Measurements from ENCODE around the gene SNX25.
"Not testable (repeated sequence)": the region's sequence is repeated elsewhere in the genome, so short reads cannot be mapped to it uniquely, and the experiment has no call there.

Gene SNX25

GRCh38 chr4:185207466-185207865 lies 1.9 kb upstream of the SNX25 start:
- no peak overlapping the region for H3K27ac ChIP-seq
- no peaks in the 10 kb centered on the region for H3K36me3 ChIP-seq

DNA sequence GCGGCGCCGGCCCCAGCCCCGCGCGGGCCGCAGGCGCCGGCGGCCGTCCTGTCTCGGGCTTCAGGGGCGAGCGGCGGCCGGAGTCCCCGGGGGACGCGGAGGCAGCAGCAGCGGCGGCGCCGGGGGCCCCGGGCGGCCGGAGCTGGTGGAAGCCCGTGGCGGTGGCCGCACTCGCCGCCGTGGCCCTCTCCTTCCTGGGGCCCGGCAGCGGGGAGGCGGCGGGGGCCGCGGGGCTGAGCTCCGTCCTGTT lies 379 bp downstream of the SNX25 start:
- Histone ChIP-seq H3K4me1 (ENCODE audit: control insufficient read depth in 1 of 2, insufficient read depth in 1 of 2, low read depth in 1 of 2, low read length in 1 of 2) (peaks cover 12 to 19% of the 10 kb centered on the region in 2 experiments), H3K27me3 (peaks cover 100% of the 10 kb centered on the region)
- H3K27ac ChIP-seq; H3K9me3 ChIP-seq; H3K4me3 ChIP-seq (ENCODE audit: low read depth in 1 of 2, low read length in 1 of 2); H3K36me3 ChIP-seq: not testable (repeated sequence)

More at GRCh38 chr4:185207466-185207865, 1.9 kb upstream of the SNX25 start:
- Histone ChIP-seq H3K4me1 (ENCODE audit: control insufficient read depth in 1 of 2, insufficient read depth in 1 of 2, low read depth in 1 of 2, low read length in 1 of 2) (peaks cover 30 to 31% of the 10 kb centered on the region in 2 experiments), H3K27me3 (peaks cover 100% of the 10 kb centered on the region), H3K4me3 (ENCODE audit: low read depth in 1 of 2, low read length in 1 of 2) (no peak overlapping the region), H3K9me3 (no peaks in the 10 kb centered on the region)
- TF ChIP-seq, protein P1, sequence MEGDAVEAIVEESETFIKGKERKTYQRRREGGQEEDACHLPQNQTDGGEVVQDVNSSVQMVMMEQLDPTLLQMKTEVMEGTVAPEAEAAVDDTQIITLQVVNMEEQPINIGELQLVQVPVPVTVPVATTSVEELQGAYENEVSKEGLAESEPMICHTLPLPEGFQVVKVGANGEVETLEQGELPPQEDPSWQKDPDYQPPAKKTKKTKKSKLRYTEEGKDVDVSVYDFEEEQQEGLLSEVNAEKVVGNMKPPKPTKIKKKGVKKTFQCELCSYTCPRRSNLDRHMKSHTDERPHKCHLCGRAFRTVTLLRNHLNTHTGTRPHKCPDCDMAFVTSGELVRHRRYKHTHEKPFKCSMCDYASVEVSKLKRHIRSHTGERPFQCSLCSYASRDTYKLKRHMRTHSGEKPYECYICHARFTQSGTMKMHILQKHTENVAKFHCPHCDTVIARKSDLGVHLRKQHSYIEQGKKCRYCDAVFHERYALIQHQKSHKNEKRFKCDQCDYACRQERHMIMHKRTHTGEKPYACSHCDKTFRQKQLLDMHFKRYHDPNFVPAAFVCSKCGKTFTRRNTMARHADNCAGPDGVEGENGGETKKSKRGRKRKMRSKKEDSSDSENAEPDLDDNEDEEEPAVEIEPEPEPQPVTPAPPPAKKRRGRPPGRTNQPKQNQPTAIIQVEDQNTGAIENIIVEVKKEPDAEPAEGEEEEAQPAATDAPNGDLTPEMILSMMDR (IDR thresholded peaks at IDR 0.05) = no peak

- TF ChIP-seq, protein P1 (IDR thresholded peaks at IDR 0.05) = no peak
- H3K4me3 ChIP-seq (ENCODE audit: low read depth in 1 of 2, low read length in 1 of 2) = peak overlapping the region in 1 of 2 experiments; percentile 17
- H3K36me3 ChIP-seq = no peaks in the 10 kb centered on the region
- H3K4me1 ChIP-seq (ENCODE audit: control insufficient read depth in 1 of 2, insufficient read depth in 1 of 2, low read depth in 1 of 2, low read length in 1 of 2) = peaks cover 12 to 19% of the 10 kb centered on the region in 2 experiments
- H3K27me3 ChIP-seq = peaks cover 98% of the 10 kb centered on the region
- no peaks in the 10 kb centered on the region for H3K9me3 ChIP-seq
- no peak overlapping the region for H3K27ac ChIP-seq
These were observed 944 bp downstream of the SNX25 start for GRCh38 chr4:185210102-185210981.

DNA sequence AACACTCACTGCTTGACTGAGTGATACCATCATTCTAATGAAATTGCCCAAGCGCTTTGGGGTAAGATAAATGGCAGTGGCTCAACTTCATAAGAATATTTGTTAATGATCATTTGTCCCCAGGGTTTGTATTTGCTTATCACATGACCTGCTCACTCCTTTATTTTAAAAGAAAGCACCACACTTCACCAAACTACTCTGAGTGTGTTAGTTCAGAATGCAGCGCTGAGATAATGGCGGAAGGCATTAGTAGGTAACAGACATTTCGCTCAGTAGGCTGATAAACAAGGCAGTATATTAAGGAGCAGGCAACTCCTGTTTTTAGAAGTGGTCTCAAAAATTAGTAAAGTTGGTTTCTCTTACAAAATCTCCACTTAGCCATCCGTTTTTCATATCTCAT lies 1.6 kb downstream of the SNX25 start:
- Histone ChIP-seq H3K9me3 (no peaks in the 10 kb centered on the region), H3K27ac (no peak overlapping the region), H3K36me3 (no peaks in the 10 kb centered on the region), H3K4me3 (ENCODE audit: low read depth in 1 of 2, low read length in 1 of 2) (no peak overlapping the region), H3K4me1 (ENCODE audit: control insufficient read depth in 1 of 2, insufficient read depth in 1 of 2, low read depth in 1 of 2, low read length in 1 of 2) (peaks cover 12 to 19% of the 10 kb centered on the region in 2 experiments), H3K27me3 (peaks cover 98% of the 10 kb centered on the region)
- TF ChIP-seq, protein P1 (IDR thresholded peaks at IDR 0.05) = no peak

- Histone ChIP-seq H3K36me3 (no peaks in the 10 kb centered on the region), H3K27me3 (peaks cover 97% of the 10 kb centered on the region), H3K4me3 (ENCODE audit: low read depth in 1 of 2, low read length in 1 of 2) (no peak overlapping the region), H3K4me1 (ENCODE audit: control insufficient read depth in 1 of 2, insufficient read depth in 1 of 2, low read depth in 1 of 2, low read length in 1 of 2) (peaks cover 12 to 19% of the 10 kb centered on the region in 2 experiments), H3K9me3 (no peaks in the 10 kb centered on the region), H3K27ac (no peak overlapping the region)
- TF ChIP-seq, protein P1 (IDR thresholded peaks at IDR 0.05) = no peak
These were observed 2.2 kb downstream of the SNX25 start for GRCh38 chr4:185211641-185212040.

DNA sequence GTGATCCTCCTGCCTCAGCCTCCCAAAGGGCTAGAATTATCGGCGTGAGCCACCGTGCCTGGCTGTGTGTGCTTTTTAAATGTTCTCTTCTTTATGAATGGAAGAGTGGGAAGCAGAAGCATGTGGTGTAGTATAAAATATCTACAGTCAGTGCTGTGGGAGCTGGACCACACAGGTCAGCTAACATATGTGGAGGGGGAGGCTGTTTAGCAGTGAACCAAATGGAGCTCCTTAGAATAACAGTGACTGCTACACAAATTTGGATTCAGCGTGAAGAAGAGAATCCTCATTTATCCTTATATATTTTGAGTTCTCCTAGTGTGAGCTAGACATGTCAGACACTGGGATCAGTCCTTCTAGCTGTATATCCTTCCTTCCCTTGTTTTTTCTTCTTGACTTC lies 3.2 kb downstream of the SNX25 start:
- Histone ChIP-seq H3K36me3 (no peaks in the 10 kb centered on the region), H3K27me3 (peaks cover 97% of the 10 kb centered on the region), H3K4me1 (ENCODE audit: control insufficient read depth in 1 of 2, insufficient read depth in 1 of 2, low read depth in 1 of 2, low read length in 1 of 2) (peaks cover 12 to 19% of the 10 kb centered on the region in 2 experiments), H3K27ac (no peak overlapping the region), H3K4me3 (ENCODE audit: low read depth in 1 of 2, low read length in 1 of 2) (no peak overlapping the region), H3K9me3 (no peaks in the 10 kb centered on the region)
- TF ChIP-seq, protein P1 (IDR thresholded peaks at IDR 0.05) = no peak

All from neutrophil (primary cell).